Fibroblast of gingiva (primary cell): ENCODE measurements around the gene MMADHC.
A peak's percentile ranks its signal among the peaks of the same experiment; 100 is the strongest.

Experiments used
- DNase-seq: peaks from one replicate; pipeline ENCODE4 v3.0.0-alpha.2; 2011; ENCODE audit warnings: low read depth

The MMADHC gene

DNA sequence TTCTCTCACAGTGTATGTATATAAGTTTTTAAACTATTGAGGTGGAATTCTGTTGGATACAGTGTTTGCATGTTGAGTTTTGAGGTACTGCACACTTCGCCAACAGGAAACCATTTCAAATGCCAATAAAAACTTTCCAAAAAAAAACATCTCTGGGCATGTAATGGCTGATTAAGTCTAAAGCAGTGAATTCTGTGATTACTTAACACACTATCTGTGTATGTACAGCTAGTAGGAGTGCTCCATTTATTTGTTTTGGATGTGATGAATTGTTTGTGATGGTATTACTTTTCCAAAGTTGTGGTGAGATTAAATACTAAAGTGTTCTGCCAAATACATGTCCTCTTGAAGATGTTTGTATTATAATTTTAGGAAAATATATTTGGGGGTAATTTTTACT is 31.1 kb downstream of the MMADHC start:
- no peak for DNase-seq

- no peak for DNase-seq
These were observed 34.7 kb downstream of the MMADHC start for GRCh38 chr2:149552830-149553229.

DNA sequence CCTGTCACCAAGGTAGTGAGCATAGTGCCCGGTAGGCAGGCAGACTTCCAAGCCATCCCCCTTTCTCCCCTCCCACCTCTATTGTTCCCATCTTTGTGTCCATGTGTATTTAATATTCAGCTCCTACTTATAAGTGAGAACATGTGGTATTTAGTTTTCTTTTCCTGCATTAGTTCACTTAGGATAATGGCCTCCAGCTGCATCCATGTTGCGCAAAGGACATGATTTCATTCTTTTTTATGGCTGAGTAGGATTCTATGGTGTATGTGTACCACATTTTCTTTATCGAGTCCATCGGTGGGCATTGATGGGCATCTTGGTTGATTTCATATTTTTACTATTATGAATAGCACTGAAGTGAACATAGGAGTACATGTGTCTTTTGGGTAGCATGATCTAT is 35.3 kb downstream of the MMADHC start:
- DNase-seq, result peak; percentile 26

DNA sequence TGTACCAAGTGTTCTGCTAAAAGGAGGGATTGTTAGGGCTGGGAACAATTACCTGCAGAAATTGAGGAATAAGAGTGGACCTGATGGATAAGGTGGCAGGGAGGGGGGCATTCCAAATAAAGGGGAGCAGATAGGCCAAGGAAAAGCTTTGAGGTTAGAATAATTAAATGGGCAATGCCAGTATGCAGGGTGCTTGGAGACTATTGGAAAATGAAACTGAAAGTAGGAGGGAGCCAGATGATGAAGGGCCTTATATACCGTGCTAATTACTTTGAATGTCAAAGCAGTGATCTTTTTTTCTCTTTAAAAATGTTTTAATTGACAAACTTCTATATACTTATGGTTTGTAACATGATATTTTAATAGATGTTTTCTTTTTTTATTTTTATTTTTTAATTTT is 42.9 kb downstream of the MMADHC start:
- DNase-seq, result no peak

DNA sequence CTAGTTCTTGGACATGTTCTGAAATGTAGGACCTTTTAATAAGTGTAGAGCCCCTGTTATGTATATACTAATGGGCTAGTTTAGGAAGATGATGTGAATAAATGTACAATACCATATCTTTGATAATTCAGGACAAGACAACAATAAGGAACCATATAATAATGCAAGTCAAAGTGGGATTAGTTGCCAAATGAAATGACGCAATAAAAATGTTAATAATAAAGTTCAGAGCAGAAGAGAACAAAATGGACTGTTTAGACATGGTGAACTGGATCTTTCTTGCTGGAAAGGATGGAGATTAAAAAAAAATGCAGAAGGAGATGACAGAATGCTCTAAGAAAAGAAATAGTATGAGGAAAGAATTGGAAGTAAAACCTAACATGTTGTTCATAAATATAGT is 43.7 kb downstream of the MMADHC start:
- no peak for DNase-seq

GRCh38 chr2:149540138-149540537 is 47.4 kb downstream of the MMADHC start:
- DNase-seq, result no peak

GRCh38 chr2:149538138-149538833 is 49.3 kb downstream of the MMADHC start:
- no peak for DNase-seq

DNA sequence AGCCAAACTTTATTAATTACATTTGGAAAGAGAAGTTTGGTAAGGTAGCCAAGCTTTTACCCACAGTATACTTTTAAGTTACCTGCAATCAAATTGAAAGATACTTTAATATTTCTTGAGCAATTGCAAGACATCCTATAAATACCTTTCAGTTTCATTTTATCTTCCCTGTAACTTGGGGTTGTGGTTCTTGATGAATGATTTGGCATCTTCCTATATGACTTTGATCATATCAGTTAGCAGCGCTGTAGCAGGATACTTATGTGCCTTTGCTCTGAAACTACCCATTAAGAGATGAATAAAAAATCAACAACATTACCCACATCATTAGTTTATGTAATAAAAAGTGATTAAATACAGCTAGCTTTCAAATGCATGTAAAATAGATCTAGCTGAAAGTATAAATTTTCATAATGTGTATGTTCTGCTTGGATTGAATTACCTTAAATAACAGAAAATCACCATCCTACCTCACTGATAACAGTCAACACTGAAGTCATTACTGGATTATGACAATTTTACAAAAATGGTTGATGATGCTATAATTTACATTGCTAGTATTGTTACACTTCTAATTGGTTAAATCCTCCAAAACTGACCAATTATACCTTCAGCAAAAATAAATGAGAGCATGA is 50.4 kb downstream of the MMADHC start:
- DNase-seq, result no peak

- no peak for DNase-seq
These were observed 50.9 kb downstream of the MMADHC start for GRCh38 chr2:149536649-149537048.

- DNase-seq, result no peak
These were observed 52.9 kb downstream of the MMADHC start for GRCh38 chr2:149534674-149535073.

GRCh38 chr2:149528983-149529382 is 58.6 kb downstream of the MMADHC start:
- DNase-seq, result no peak

- no peak for DNase-seq
These were observed 59.4 kb downstream of the MMADHC start for GRCh38 chr2:149527998-149528755.

GRCh38 chr2:149526689-149527088 is 60.9 kb downstream of the MMADHC start:
- no peak for DNase-seq

- no peak for DNase-seq
These were observed 62.3 kb downstream of the MMADHC start for GRCh38 chr2:149525323-149525722.
